GM23338 (cell line): ENCODE results near the gene OTUB1. TPM values are rescaled to one million over a fixed set of nuclear protein-coding genes. Genes with fewer than 3 reads are reported as not detected.

ENCODE experiments used
- ATAC-seq: fragments of 200-7000 bp; cut with Tn5 transposase; 3 replicates; pipeline ENCODE4 v1.9.1; 2020
- DNase-seq: peaks from one replicate; pipeline ENCODE4 v3.0.0-alpha.2; 2015; ENCODE audit warnings: low spot score
- H2AFZ ChIP-seq: fragments of 200-600 bp; sonication (generic); 2 replicates; pipeline ENCODE4 v1.8.0; 2016; ENCODE audit warnings: antibody characterized with exemption, mild to moderate bottlenecking, moderate library complexity
- H3F3A ChIP-seq: fragments of 200-600 bp; sonication (generic); replicated peaks from 2 replicates; pipeline ENCODE4 v1.8.0; 2017; ENCODE audit warnings: antibody characterized with exemption, mixed run types, low read depth
- H3K27ac ChIP-seq: fragments of 200-600 bp; sonication (generic); 2 replicates; pipeline ENCODE4 v1.6.1; 2016; ENCODE audit warnings: low read depth
- H3K27me3 ChIP-seq: fragments of 200-600 bp; sonication (generic); 2 replicates; pipeline ENCODE4 v1.8.0; 2016; ENCODE audit warnings: mild to moderate bottlenecking, mixed run types, moderate library complexity; ENCODE audit not compliant: insufficient read depth
- H3K36me3 ChIP-seq: fragments of 200-600 bp; sonication (generic); 2 replicates; pipeline ENCODE4 v1.8.0; 2016; ENCODE audit warnings: mild to moderate bottlenecking; ENCODE audit not compliant: insufficient read depth
- H3K4me1 ChIP-seq: fragments of 200-600 bp; sonication (generic); 2 replicates; pipeline ENCODE4 v1.8.0; 2016; ENCODE audit warnings: mild to moderate bottlenecking, moderate library complexity; ENCODE audit not compliant: insufficient read depth
- H3K4me2 ChIP-seq: fragments of 200-600 bp; sonication (generic); 2 replicates; pipeline ENCODE4 v1.7.1; 2017; ENCODE audit warnings: mixed run types
- H3K4me3 ChIP-seq: fragments of 200-600 bp; sonication (generic); 2 replicates; pipeline ENCODE4 v1.6.1; 2016; ENCODE audit warnings: mixed run types
- H3K79me2 ChIP-seq: fragments of 200-600 bp; sonication (generic); replicated peaks from 2 replicates; pipeline ENCODE4 v1.8.0; 2017; ENCODE audit warnings: mild to moderate bottlenecking; ENCODE audit not compliant: insufficient read depth
- H3K9me2 ChIP-seq: fragments of 200-600 bp; sonication (generic); 2 replicates; pipeline ENCODE4 v1.8.0; 2017; ENCODE audit not compliant: insufficient read depth
- H4K20me1 ChIP-seq: fragments of 200-600 bp; sonication (generic); replicated peaks from 2 replicates; pipeline ENCODE4 v1.8.0; 2017; ENCODE audit warnings: mild to moderate bottlenecking; ENCODE audit not compliant: insufficient read depth
- H3K27ac Mint-ChIP-seq: 2 replicates; pipeline ENCODE4 v1.8.0; 2020; ENCODE audit warnings: inconsistent platforms, mild to moderate bottlenecking, moderate library complexity, mixed read lengths
- H3K27me3 Mint-ChIP-seq: 3 replicates; pipeline ENCODE4 v1.8.0; 2022; ENCODE audit warnings: low read depth, mild to moderate bottlenecking, moderate library complexity, mixed read lengths, inconsistent platforms; ENCODE audit not compliant: insufficient read depth, poor library complexity
- H3K36me3 Mint-ChIP-seq: 3 replicates; pipeline ENCODE4 v1.8.0; 2021; ENCODE audit warnings: low read depth, mild to moderate bottlenecking, inconsistent platforms, moderate library complexity, mixed read lengths
- H3K4me1 Mint-ChIP-seq: 3 replicates; pipeline ENCODE4 v1.8.0; 2020; ENCODE audit warnings: mild to moderate bottlenecking, inconsistent platforms, mixed read lengths
- H3K4me3 Mint-ChIP-seq: 3 replicates; pipeline ENCODE4 v1.8.0; 2021; ENCODE audit warnings: moderate library complexity, mild to moderate bottlenecking, inconsistent platforms, mixed read lengths
- H3K9me3 Mint-ChIP-seq: 3 replicates; pipeline ENCODE4 v1.8.0; 2020; ENCODE audit warnings: moderate library complexity, mild to moderate bottlenecking, inconsistent platforms, mixed read lengths
- JUNB ChIP-seq: IDR thresholded peaks from one replicate; pipeline ENCODE4 v1.6.1; 2016; ENCODE audit warnings: antibody characterized with exemption; ENCODE audit not compliant: unreplicated experiment
- NANOG ChIP-seq: IDR thresholded peaks from 2 replicates; pipeline ENCODE4 v1.6.1; 2016; ENCODE audit warnings: antibody characterized with exemption, borderline replicate concordance
- POLR2AphosphoS5 ChIP-seq: IDR thresholded peaks from 2 replicates; pipeline ENCODE4 v1.6.1; 2016; ENCODE audit warnings: antibody characterized with exemption, low read depth
- STAT1 ChIP-seq: IDR thresholded peaks from one replicate; pipeline ENCODE4 v1.6.1; 2016; ENCODE audit warnings: antibody characterized with exemption; ENCODE audit not compliant: unreplicated experiment
- ZNF331 ChIP-seq: fragments of 250-450 bp; sonication (Bioruptor Pico); IDR thresholded peaks from 2 replicates; pipeline ENCODE4 v1.5.0; 2020; ENCODE audit warnings: low read depth, mild to moderate bottlenecking, moderate library complexity
- polyA plus RNA-seq: library from polyadenylated mRNA; unstranded; fragments of >200 nt; fragmentation: Nextera tagmentation; extraction: Ambion mirVana; gene quantifications from 2 replicates; pipeline ENCODE4 v1.2.1, GENCODE V29; 2016
- total RNA-seq: library from RNA; depleted of rRNA; stranded (reverse); fragments of >200 nt; shearing (Covaris generic); gene quantifications from 2 replicates; pipeline ENCODE4 v1.2.3, GENCODE V29; 2014
- TF ChIP-seq, protein P1 (sequence below): fragments of 250-450 bp; sonication (Bioruptor Pico); IDR thresholded peaks from 2 replicates; pipeline ENCODE4 v1.5.0; 2020; ENCODE audit warnings: mild to moderate bottlenecking, moderate library complexity

Gene OTUB1
- total and polyA plus RNA-seq, 2 experiments from 2014 or later: 122 to 207 TPM

DNA sequence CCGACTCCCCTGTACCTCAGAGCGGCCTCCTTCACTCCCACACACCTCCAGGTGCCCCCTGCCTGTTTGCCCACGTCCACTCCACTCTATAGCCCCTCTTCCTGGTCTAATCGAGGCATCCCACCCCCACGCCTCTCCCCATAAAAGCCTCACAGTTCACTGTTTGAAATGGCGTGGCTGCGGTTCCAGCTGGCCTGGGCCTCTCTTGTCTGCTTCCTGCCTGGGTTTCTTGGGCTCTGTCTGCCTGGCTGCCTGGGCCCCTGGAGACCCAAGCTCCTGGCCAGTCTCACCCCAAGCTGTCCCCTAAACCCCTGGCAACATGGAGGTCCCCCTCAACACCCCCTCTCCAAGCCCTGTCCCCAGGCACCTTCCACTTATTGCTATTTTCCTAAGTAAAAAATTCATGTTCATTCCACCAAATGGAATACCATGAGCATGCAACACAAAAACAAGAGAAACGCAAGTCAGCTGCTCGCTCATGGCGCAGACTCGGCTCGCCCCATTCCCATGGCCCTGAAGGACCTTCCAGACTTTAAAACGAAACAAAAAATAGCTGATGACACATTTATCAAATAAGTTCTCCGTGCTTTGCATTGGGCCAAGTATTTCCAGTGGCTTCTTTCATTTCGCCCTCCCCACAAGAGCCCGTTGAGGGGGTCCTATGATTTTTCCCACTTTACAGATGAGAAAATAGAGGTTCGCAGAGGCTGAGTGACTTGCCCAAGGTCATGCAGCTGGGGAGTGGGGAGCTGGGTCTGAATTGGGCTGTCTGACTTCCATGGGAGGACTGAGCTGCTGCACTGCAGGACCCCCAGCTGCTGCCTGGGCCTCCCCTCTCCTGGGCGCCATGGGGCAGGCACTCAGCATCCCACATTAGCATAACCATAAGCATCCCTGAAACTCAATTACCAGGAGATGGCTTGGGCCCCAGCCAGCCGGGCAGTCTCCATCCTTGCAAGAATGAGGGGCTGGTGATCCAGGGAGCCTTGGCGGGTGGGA is 37.8 kb downstream of the OTUB1 start:
- Histone ChIP-seq H3K27me3 (peaks cover 20% of the 10 kb centered on the region), H3K9me2 (no peaks in the 10 kb centered on the region), H3K27ac (peak overlapping the region; percentile 79; the same call in 1 of the 2 replicates), H3K4me1 (peaks cover 69% of the 10 kb centered on the region), H3K36me3 (no peaks in the 10 kb centered on the region), H3K4me3 (peak overlapping the region; percentile 31; the same call in 1 of the 2 replicates), H3K79me2 (no peaks in the 10 kb centered on the region), H4K20me1 (no peaks in the 10 kb centered on the region), H3F3A (peaks cover 25% of the 10 kb centered on the region), H3K4me2 (peak overlapping the region; percentile 42), H2AFZ (no peak overlapping the region)
- no peak for TF ChIP-seq STAT1
- TF ChIP-seq NANOG: peak; percentile 81; the same call in 1 of the 2 replicates
- TF ChIP-seq, protein P1, sequence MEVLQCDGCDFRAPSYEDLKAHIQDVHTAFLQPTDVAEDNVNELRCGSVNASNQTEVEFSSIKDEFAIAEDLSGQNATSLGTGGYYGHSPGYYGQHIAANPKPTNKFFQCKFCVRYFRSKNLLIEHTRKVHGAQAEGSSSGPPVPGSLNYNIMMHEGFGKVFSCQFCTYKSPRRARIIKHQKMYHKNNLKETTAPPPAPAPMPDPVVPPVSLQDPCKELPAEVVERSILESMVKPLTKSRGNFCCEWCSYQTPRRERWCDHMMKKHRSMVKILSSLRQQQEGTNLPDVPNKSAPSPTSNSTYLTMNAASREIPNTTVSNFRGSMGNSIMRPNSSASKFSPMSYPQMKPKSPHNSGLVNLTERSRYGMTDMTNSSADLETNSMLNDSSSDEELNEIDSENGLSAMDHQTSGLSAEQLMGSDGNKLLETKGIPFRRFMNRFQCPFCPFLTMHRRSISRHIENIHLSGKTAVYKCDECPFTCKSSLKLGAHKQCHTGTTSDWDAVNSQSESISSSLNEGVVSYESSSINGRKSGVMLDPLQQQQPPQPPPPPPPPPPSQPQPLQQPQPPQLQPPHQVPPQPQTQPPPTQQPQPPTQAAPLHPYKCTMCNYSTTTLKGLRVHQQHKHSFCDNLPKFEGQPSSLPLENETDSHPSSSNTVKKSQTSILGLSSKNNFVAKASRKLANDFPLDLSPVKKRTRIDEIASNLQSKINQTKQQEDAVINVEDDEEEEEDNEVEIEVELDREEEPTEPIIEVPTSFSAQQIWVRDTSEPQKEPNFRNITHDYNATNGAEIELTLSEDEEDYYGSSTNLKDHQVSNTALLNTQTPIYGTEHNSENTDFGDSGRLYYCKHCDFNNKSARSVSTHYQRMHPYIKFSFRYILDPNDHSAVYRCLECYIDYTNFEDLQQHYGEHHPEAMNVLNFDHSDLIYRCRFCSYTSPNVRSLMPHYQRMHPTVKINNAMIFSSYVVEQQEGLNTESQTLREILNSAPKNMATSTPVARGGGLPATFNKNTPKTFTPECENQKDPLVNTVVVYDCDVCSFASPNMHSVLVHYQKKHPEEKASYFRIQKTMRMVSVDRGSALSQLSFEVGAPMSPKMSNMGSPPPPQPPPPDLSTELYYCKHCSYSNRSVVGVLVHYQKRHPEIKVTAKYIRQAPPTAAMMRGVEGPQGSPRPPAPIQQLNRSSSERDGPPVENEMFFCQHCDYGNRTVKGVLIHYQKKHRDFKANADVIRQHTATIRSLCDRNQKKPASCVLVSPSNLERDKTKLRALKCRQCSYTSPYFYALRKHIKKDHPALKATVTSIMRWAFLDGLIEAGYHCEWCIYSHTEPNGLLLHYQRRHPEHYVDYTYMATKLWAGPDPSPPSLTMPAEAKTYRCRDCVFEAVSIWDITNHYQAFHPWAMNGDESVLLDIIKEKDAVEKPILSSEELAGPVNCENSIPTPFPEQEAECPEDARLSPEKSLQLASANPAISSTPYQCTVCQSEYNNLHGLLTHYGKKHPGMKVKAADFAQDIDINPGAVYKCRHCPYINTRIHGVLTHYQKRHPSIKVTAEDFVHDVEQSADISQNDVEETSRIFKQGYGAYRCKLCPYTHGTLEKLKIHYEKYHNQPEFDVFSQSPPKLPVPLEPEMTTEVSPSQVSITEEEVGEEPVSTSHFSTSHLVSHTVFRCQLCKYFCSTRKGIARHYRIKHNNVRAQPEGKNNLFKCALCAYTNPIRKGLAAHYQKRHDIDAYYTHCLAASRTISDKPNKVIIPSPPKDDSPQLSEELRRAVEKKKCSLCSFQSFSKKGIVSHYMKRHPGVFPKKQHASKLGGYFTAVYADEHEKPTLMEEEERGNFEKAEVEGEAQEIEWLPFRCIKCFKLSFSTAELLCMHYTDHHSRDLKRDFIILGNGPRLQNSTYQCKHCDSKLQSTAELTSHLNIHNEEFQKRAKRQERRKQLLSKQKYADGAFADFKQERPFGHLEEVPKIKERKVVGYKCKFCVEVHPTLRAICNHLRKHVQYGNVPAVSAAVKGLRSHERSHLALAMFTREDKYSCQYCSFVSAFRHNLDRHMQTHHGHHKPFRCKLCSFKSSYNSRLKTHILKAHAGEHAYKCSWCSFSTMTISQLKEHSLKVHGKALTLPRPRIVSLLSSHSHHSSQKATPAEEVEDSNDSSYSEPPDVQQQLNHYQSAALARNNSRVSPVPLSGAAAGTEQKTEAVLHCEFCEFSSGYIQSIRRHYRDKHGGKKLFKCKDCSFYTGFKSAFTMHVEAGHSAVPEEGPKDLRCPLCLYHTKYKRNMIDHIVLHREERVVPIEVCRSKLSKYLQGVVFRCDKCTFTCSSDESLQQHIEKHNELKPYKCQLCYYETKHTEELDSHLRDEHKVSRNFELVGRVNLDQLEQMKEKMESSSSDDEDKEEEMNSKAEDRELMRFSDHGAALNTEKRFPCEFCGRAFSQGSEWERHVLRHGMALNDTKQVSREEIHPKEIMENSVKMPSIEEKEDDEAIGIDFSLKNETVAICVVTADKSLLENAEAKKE: no peak
- 0 out of 2 replicates have a peak, but pooled peaks have one; percentile 29 for TF ChIP-seq POLR2AphosphoS5
- no peak for TF ChIP-seq ZNF331 (CRISPR knock-in tag)
- TF ChIP-seq JUNB: no peak
- H3K27me3 Mint-ChIP-seq: peaks cover 52% of the 10 kb centered on the region
- DNase-seq: no peak
- H3K36me3 Mint-ChIP-seq: peaks cover 4% of the 10 kb centered on the region; the same call in 1 of the 3 replicates
- H3K9me3 Mint-ChIP-seq: no peaks in the 10 kb centered on the region
- H3K27ac Mint-ChIP-seq: peak overlapping the region; percentile 18
- H3K4me3 Mint-ChIP-seq: peak overlapping the region; percentile 6; the same call in 1 of the 3 replicates
- H3K4me1 Mint-ChIP-seq: peaks cover 69% of the 10 kb centered on the region
- peak; percentile 38 for ATAC-seq
